ENCODE data around the gene RAB4A. TPM values are rescaled to one million over a fixed set of nuclear protein-coding genes. Genes with fewer than 3 reads are reported as not detected.

Gene RAB4A
- total RNA-seq, 1 experiment from 2014 or later, result 66.7 TPM

GRCh38 chr1:229243638-229244037, 27.3 kb upstream of the RAB4A start:
- Mint-ChIP-seq H3K27me3 (ENCODE audit: low read depth) (no peaks in the 10 kb centered on the region), H3K27ac (no peak overlapping the region), H3K4me1 (peaks cover 13 to 16% of the 10 kb centered on the region in 2 experiments), H3K36me3 (ENCODE audit: insufficient read depth in 1 of 3, low read depth in 3 of 3) (peaks cover 3 to 24% (median 14%) of the 10 kb centered on the region in 3 experiments; a peak in 6 of 7 replicates), H3K9me3 (peaks cover 18 to 22% of the 10 kb centered on the region in 2 experiments), H3K4me3 (no peak overlapping the region)
- no peak overlapping the region for H3K14ac ChIP-seq (ENCODE audit: insufficient read depth, low read length)
- no peaks in the 10 kb centered on the region for H3K23me2 ChIP-seq (ENCODE audit: insufficient read length, low read depth, low read length, poor library complexity, severe bottlenecking)
- H3K27ac ChIP-seq (ENCODE audit: insufficient read length, low read depth, low read length), result no peak overlapping the region
- no peak overlapping the region for H3K23ac ChIP-seq (ENCODE audit: insufficient read length, low read depth, low read length)
- no peak overlapping the region for H2BK5ac ChIP-seq (ENCODE audit: insufficient read length, low read length)
- no peak overlapping the region for H3K56ac ChIP-seq (ENCODE audit: insufficient read length, low read depth, low read length)
- no peak overlapping the region for H3T11ph ChIP-seq (ENCODE audit: low read length)
- H2BK12ac ChIP-seq (ENCODE audit: insufficient read length, low read depth, low read length), result no peak overlapping the region
- H2AFZ ChIP-seq (ENCODE audit: low read length), result no peak overlapping the region
- H2BK20ac ChIP-seq (ENCODE audit: low read depth, low read length, poor library complexity, severe bottlenecking), result no peak overlapping the region
- DNase-seq, result no peak
- no peak overlapping the region for H2BK15ac ChIP-seq (ENCODE audit: low read depth, low read length)
- H4K20me1 ChIP-seq (ENCODE audit: control insufficient read depth, insufficient read depth, insufficient read length), result no peaks in the 10 kb centered on the region
- no peak overlapping the region for H3K18ac ChIP-seq (ENCODE audit: insufficient read length, low read depth, low read length)
- no peaks in the 10 kb centered on the region for H3K4me1 ChIP-seq (ENCODE audit: insufficient read depth, low read length)
- no peak overlapping the region for H4K5ac ChIP-seq (ENCODE audit: insufficient read length, low read depth, low read length)
- H2AK5ac ChIP-seq (ENCODE audit: insufficient read length, low read length), result no peak overlapping the region
- TF ChIP-seq CTCF (conservative IDR thresholded peaks at IDR 0.05), result no peak
- H3K79me1 ChIP-seq (ENCODE audit: insufficient read depth, low read depth, low read length, poor library complexity, severe bottlenecking), result no peaks in the 10 kb centered on the region
- no peak overlapping the region for H4K91ac ChIP-seq (ENCODE audit: insufficient read length, low read depth, low read length)
- no peak overlapping the region for H4K8ac ChIP-seq (replicated peaks; ENCODE audit: insufficient read length, low read depth, low read length)
- no peaks in the 10 kb centered on the region for H3K27me3 ChIP-seq (ENCODE audit: insufficient read depth, low read length)
- 100% methylated on average over 1 of the region's 4 CpGs for WGBS (ENCODE audit: extremely low coverage, insufficient read length, low lambda C conversion rate)
- no peaks in the 10 kb centered on the region for H3K9me3 ChIP-seq (ENCODE audit: control insufficient read depth, low read depth, low read length)
- no peak overlapping the region for H3K9ac ChIP-seq (ENCODE audit: extremely low read depth, insufficient read length, low read length)
- no peaks in the 10 kb centered on the region for H3K79me2 ChIP-seq (ENCODE audit: insufficient read depth, low read length)
- H2BK120ac ChIP-seq (ENCODE audit: low read depth, low read length, poor library complexity, severe bottlenecking), result no peak overlapping the region
- H3K4ac ChIP-seq (ENCODE audit: low read depth, low read length), result no peak overlapping the region
- no peak overlapping the region for H3K4me2 ChIP-seq (ENCODE audit: insufficient read depth, insufficient read length, low read length)
